GM18907 (cell line): Measurements from ENCODE around the gene MITF.
"Not testable (repeated sequence)": the region's sequence is repeated elsewhere in the genome, so short reads cannot be mapped to it uniquely, and the experiment has no call there.

Experiments used
- ATAC-seq: cut with Tn5 transposase; IDR thresholded peaks from one replicate; pipeline ENCODE4 v1.9.1; 2021; ENCODE audit warnings: mild to moderate bottlenecking, moderate library complexity; ENCODE audit not compliant: unreplicated experiment

The MITF gene

GRCh38 chr3:69901802-69902201, 162.5 kb downstream of the MITF start:
- no peak for ATAC-seq

GRCh38 chr3:69902386-69902785, 163.1 kb downstream of the MITF start:
- ATAC-seq = no peak

GRCh38 chr3:69906351-69906966, 167.2 kb downstream of the MITF start:
- peak; percentile 79 for ATAC-seq

- ATAC-seq = no peak
These were observed 168.3 kb downstream of the MITF start for GRCh38 chr3:69907554-69907953.

- ATAC-seq = not testable (repeated sequence)
These were observed 170.6 kb downstream of the MITF start for GRCh38 chr3:69909859-69910258.

- no peak for ATAC-seq
These were observed 174.2 kb downstream of the MITF start for GRCh38 chr3:69913422-69913821.

- ATAC-seq = no peak
These were observed 175.1 kb downstream of the MITF start for GRCh38 chr3:69914395-69914794.

GRCh38 chr3:69915726-69916125, 176.5 kb downstream of the MITF start:
- ATAC-seq = no peak

- ATAC-seq = not testable (repeated sequence)
These were observed 180.7 kb downstream of the MITF start for GRCh38 chr3:69920009-69920408.

- no peak for ATAC-seq
These were observed 182.4 kb downstream of the MITF start for GRCh38 chr3:69921651-69922050.

GRCh38 chr3:69922521-69923000, 183.3 kb downstream of the MITF start:
- no peak for ATAC-seq

- no peak for ATAC-seq
These were observed 186.2 kb downstream of the MITF start for GRCh38 chr3:69925506-69925905.

GRCh38 chr3:69926385-69926784, 187.1 kb downstream of the MITF start:
- no peak for ATAC-seq

- no peak for ATAC-seq
These were observed 188.3 kb downstream of the MITF start for GRCh38 chr3:69927571-69927970.

GRCh38 chr3:69929019-69929418, 189.8 kb downstream of the MITF start:
- ATAC-seq = no peak

GRCh38 chr3:69930564-69930963, 191.3 kb downstream of the MITF start:
- ATAC-seq = no peak

- no peak for ATAC-seq
These were observed 192.8 kb downstream of the MITF start for GRCh38 chr3:69932087-69932486.

- no peak for ATAC-seq
These were observed 193.2 kb downstream of the MITF start for GRCh38 chr3:69932501-69932900.

GRCh38 chr3:69934398-69934797, 195.1 kb downstream of the MITF start:
- no peak for ATAC-seq

GRCh38 chr3:69936266-69936665, 197.0 kb downstream of the MITF start:
- no peak for ATAC-seq

GRCh38 chr3:69938061-69938460, 198.8 kb downstream of the MITF start:
- ATAC-seq = no peak

GRCh38 chr3:69938931-69939330, 199.7 kb downstream of the MITF start:
- no peak for ATAC-seq

GRCh38 chr3:69941037-69941436, 201.8 kb downstream of the MITF start:
- no peak for ATAC-seq
